HG03103 (cell line): Measurements from ENCODE around the gene DNAI1.
"Not testable (repeated sequence)": the region's sequence is repeated elsewhere in the genome, so short reads cannot be mapped to it uniquely, and the experiment has no call there.

Experiments
- ATAC-seq: cut with Tn5 transposase; IDR thresholded peaks from one replicate; pipeline ENCODE4 v1.9.1; 2021; ENCODE audit warnings: low read depth; ENCODE audit not compliant: unreplicated experiment

Gene DNAI1

GRCh38 chr9:34446951-34447350, 11.7 kb upstream of the DNAI1 start:
- ATAC-seq: no peak

- ATAC-seq: no peak
Measured at GRCh38 chr9:34450644-34451043, 8.0 kb upstream of the DNAI1 start.

- ATAC-seq: no peak
Measured at GRCh38 chr9:34451135-34451534, 7.5 kb upstream of the DNAI1 start.

GRCh38 chr9:34451545-34451944, 7.1 kb upstream of the DNAI1 start:
- ATAC-seq: no peak

GRCh38 chr9:34452568-34452967, 6.0 kb upstream of the DNAI1 start:
- ATAC-seq: no peak

GRCh38 chr9:34454571-34455065, 4.0 kb upstream of the DNAI1 start:
- ATAC-seq: no peak

- ATAC-seq: no peak
Measured at GRCh38 chr9:34456151-34456550, 2.5 kb upstream of the DNAI1 start.

- ATAC-seq: no peak
Measured at GRCh38 chr9:34456746-34457145, 1.9 kb upstream of the DNAI1 start.

- no peak for ATAC-seq
Measured at GRCh38 chr9:34457266-34458012, 1.2 kb upstream of the DNAI1 start.

- no peak for ATAC-seq
Measured at GRCh38 chr9:34458959-34459340, 345 bp downstream of the DNAI1 start.

- no peak for ATAC-seq
Measured at GRCh38 chr9:34459356-34459755, 751 bp downstream of the DNAI1 start.

- no peak for ATAC-seq
Measured at GRCh38 chr9:34459941-34460340, 1.3 kb downstream of the DNAI1 start.

- no peak for ATAC-seq
Measured at GRCh38 chr9:34463098-34463900, 4.7 kb downstream of the DNAI1 start.

GRCh38 chr9:34463901-34464232, 5.3 kb downstream of the DNAI1 start:
- no peak for ATAC-seq

- ATAC-seq: no peak
Measured at GRCh38 chr9:34464571-34464970, 6.0 kb downstream of the DNAI1 start.

- ATAC-seq: no peak
Measured at GRCh38 chr9:34465468-34465867, 6.9 kb downstream of the DNAI1 start.

GRCh38 chr9:34475097-34475496, 16.5 kb downstream of the DNAI1 start:
- ATAC-seq: no peak

- no peak for ATAC-seq
Measured at GRCh38 chr9:34477541-34477940, 18.9 kb downstream of the DNAI1 start.

- no peak for ATAC-seq
Measured at GRCh38 chr9:34479431-34479866, 20.8 kb downstream of the DNAI1 start.

- not testable (repeated sequence) for ATAC-seq
Measured at GRCh38 chr9:34481620-34482019, 23.0 kb downstream of the DNAI1 start.

GRCh38 chr9:34482746-34483145, 24.1 kb downstream of the DNAI1 start:
- not testable (repeated sequence) for ATAC-seq

- no peak for ATAC-seq
Measured at GRCh38 chr9:34484678-34485077, 26.1 kb downstream of the DNAI1 start.
